ENCODE results near the gene PRKCE.

Gene PRKCE

DNA sequence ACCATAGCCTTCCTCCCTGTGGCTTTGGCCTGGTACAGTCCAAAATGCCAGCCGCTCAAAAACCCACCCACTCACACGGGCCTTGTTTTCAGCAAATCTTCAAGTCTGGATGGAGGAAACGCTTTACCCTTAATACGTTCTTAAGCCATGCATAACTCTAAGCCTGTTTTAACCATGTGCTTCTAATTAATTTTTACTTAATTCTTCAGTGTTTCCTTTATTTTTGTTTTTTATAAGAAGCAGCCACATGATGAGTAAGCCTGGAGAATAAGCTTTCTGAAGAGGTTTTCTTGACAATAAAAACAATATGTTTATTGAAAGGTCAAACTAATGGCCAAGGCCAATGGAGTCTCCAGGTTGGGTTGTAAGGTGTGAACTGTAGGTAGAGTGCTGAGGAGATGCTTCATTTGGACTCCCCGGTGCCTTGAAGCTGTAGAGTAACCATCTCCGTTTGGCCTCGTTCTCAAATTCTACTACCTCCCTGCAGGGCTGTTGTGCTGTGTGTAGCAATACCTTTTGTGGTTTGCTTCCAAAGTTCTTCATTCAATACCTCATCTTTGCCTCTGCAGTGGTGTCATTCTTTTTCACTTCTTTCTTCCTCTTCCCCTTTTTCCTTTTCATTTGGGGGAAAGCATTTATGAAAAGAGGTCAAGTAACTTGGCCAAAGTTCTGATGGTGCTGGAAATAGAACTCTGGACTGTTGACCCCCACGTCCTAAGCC, 113.7 kb downstream of the PRKCE start:
- peak; percentile 24 for DNase-seq (ENCODE audit: low read depth)
- no peak overlapping the region for H3K4me3 ChIP-seq (ENCODE audit: low read length)
- TF ChIP-seq, protein P1, sequence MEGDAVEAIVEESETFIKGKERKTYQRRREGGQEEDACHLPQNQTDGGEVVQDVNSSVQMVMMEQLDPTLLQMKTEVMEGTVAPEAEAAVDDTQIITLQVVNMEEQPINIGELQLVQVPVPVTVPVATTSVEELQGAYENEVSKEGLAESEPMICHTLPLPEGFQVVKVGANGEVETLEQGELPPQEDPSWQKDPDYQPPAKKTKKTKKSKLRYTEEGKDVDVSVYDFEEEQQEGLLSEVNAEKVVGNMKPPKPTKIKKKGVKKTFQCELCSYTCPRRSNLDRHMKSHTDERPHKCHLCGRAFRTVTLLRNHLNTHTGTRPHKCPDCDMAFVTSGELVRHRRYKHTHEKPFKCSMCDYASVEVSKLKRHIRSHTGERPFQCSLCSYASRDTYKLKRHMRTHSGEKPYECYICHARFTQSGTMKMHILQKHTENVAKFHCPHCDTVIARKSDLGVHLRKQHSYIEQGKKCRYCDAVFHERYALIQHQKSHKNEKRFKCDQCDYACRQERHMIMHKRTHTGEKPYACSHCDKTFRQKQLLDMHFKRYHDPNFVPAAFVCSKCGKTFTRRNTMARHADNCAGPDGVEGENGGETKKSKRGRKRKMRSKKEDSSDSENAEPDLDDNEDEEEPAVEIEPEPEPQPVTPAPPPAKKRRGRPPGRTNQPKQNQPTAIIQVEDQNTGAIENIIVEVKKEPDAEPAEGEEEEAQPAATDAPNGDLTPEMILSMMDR (conservative IDR thresholded peaks at IDR 0.05; ENCODE audit: low read depth, low read length), result no peak

DNA sequence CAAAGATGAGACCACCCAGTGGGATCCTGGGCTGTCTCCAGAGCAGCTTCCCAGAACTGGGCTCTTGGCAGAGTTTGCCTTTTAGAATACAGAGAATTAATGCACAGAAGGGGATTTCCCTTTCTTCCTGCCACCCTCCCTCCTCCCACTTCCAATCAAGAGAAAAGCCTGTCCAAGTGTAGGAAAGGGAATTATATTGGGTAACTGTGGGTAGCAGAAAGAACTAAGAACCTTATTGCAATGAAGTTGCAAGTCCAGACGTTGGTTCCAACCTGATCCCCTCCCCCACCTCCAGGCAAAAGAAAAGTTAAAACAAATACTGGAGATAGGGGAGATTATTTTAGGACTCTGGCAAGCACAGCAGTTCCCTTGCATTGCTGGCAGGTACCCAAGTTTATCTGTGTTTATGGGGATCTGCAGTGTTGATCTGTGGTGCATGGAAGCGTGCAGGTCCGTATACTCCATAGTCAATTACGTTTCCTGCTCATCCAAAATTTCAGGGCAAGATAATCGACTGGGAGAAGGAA, 114.3 kb downstream of the PRKCE start:
- DNase-seq (ENCODE audit: low read depth), result no peak
- no peak overlapping the region for H3K4me3 ChIP-seq (ENCODE audit: low read length)
- TF ChIP-seq, protein P1 (conservative IDR thresholded peaks at IDR 0.05; ENCODE audit: low read depth, low read length), result no peak

DNA sequence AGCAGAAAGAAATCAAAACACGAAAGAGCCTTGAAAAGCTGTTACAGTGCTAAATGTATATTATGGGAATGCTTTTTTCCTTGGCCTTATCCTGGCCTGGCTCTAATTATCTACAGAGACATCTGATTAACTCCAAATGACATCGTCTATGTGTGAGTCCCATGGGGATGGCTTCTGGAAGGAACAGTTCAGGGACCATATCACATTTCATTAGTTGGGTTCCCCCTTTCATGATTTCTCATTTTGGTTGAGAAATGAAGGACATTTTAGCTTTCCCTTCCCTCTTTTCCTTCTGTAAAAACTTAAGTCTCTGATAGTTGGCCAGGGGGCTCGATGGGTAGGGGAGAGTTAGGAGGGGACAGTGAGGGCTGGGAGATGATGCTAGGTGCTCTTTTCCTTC, 116.7 kb downstream of the PRKCE start:
- TF ChIP-seq, protein P1 (conservative IDR thresholded peaks at IDR 0.05; ENCODE audit: low read depth, low read length), result no peak
- no peak for DNase-seq (ENCODE audit: low read depth)
- H3K4me3 ChIP-seq (ENCODE audit: low read length), result no peak overlapping the region

DNA sequence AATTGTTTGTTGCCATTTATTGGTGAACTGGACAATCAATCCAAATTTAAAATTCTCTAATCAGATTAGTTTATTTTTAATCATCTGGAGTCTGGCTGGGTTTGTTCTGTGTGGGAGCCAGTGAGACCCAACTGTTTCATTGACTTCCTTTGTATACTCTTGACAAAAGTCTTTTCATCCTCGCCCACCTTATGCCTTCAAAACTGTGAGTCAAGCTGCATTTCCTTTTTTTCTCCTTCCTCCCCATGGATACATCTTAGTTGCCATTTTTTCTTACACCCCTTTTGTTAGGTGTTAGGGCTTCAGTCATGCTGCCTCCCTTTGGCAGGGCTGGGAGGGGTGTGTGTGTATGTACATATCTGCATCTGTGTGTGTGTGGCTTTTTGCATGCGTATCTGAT, 117.6 kb downstream of the PRKCE start:
- no peak overlapping the region for H3K4me3 ChIP-seq (ENCODE audit: low read length)
- DNase-seq (ENCODE audit: low read depth), result no peak
- TF ChIP-seq, protein P1 (conservative IDR thresholded peaks at IDR 0.05; ENCODE audit: low read depth, low read length), result no peak

DNA sequence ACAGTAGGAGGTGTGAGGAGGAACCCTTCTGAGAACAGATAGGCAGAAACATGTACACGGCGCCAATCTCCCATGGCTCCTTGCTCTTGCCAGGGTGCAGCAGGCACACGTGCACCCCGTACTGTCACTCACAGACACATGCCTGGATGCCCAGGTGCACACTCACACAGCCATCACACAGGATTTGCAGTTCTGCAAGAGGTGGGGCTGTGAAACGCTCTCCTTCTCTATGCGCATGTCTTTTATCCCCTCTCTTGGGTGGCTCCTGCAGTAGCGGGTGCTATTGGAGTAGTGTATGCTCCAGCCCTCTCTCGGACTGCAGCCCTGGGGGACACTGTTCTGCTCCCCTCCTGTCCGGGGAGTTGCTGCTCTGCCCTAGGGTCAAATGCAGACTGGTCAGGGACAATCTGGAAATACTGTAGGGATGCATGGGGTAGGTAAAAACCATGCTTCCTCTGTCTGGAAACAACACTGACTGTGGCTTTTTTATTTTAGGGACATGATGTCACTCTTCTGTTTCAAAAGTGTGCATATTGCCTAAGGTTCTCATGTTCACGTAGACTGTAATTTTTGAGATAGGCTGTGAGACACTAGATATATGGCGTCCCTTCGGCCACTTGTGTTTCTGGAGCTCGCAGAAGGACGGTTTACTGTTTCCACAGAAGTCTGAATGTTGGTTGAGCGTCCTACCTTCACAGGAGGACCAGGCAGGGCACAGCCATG, 118.5 kb downstream of the PRKCE start:
- TF ChIP-seq, protein P1 (conservative IDR thresholded peaks at IDR 0.05; ENCODE audit: low read depth, low read length), result no peak
- H3K4me3 ChIP-seq (ENCODE audit: low read length), result no peak overlapping the region
- no peak for DNase-seq (ENCODE audit: low read depth)

DNA sequence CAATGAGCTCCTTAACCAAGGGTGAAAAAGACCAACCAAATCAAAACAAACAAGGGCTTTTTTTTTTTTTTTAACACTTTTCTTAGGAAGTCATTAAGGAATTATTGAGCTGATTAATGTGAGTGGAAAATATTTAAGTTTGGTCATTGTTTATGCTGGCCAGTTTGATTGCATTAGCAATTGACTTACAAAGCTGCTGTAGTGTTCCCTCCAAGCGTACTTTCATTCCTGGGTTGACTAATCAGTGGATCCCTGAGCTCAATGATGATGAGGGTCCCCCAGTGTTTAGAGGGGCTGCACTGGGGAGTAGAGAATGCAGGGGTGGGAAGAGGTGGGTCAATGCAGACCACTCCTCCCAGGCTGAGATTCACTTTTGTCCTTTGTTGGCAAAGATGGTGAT, 119.3 kb downstream of the PRKCE start:
- TF ChIP-seq, protein P1 (conservative IDR thresholded peaks at IDR 0.05; ENCODE audit: low read depth, low read length), result no peak
- DNase-seq (ENCODE audit: low read depth), result no peak
- no peak overlapping the region for H3K4me3 ChIP-seq (ENCODE audit: low read length)
